GM18520 (cell line): Measurements from ENCODE around the gene RPP30.

Source experiments
- ATAC-seq: cut with Tn5 transposase; IDR thresholded peaks from one replicate; pipeline ENCODE4 v1.9.1; 2021; ENCODE audit not compliant: unreplicated experiment

RPP30 gene

GRCh38 chr10:90916392-90917237 is 44.8 kb downstream of the RPP30 start:
- ATAC-seq = no peak

GRCh38 chr10:90917238-90917967 is 45.6 kb downstream of the RPP30 start:
- ATAC-seq = no peak

GRCh38 chr10:90917968-90918318 is 46.2 kb downstream of the RPP30 start:
- ATAC-seq = no peak

- no peak for ATAC-seq
Measured at GRCh38 chr10:90919683-90920574, 48.2 kb downstream of the RPP30 start.

GRCh38 chr10:90920986-90921666 is 49.4 kb downstream of the RPP30 start, which contains the start of gene ANKRD1:
ANKRD1 (minus strand) TSS chr10:90921087; CDS start chr10:90921027, 60 bp downstream.
- ATAC-seq = no peak

- no peak for ATAC-seq
Measured at GRCh38 chr10:90921906-90922305, 50.1 kb downstream of the RPP30 start.

- ATAC-seq = no peak
Measured at GRCh38 chr10:90923111-90923731, 51.4 kb downstream of the RPP30 start.

GRCh38 chr10:90924552-90924951 is 52.8 kb downstream of the RPP30 start:
- ATAC-seq = no peak

- ATAC-seq = no peak
Measured at GRCh38 chr10:90925079-90926029, 53.6 kb downstream of the RPP30 start.

- no peak for ATAC-seq
Measured at GRCh38 chr10:90927293-90927692, 55.5 kb downstream of the RPP30 start.

- ATAC-seq = no peak
Measured at GRCh38 chr10:90929179-90929578, 57.4 kb downstream of the RPP30 start.

GRCh38 chr10:90930070-90930837 is 58.5 kb downstream of the RPP30 start:
- no peak for ATAC-seq

GRCh38 chr10:90930971-90931871 is 59.4 kb downstream of the RPP30 start:
- ATAC-seq = no peak

- no peak for ATAC-seq
Measured at GRCh38 chr10:90935581-90936275, 64.0 kb downstream of the RPP30 start.

GRCh38 chr10:90936276-90936659 is 64.5 kb downstream of the RPP30 start:
- ATAC-seq = no peak

- ATAC-seq = no peak
Measured at GRCh38 chr10:90937645-90938258, 66.0 kb downstream of the RPP30 start.
